Endometrial microvascular endothelial cells (primary cell): ENCODE measurements around the gene NOTUM. TPM values are rescaled to one million over a fixed set of nuclear protein-coding genes. Genes with fewer than 3 reads are reported as not detected.

Experiments
- in situ Hi-C: cut with HindIII; loops from 2 replicates; pipeline ENCODE4 v1.10.0; 2017; ENCODE audit warnings: low sequenced_read_pairs, low pct_unique_long_range_greater_than_20kb; ENCODE audit errors: inconsistent ontology term
- total RNA-seq: library from RNA; depleted of rRNA; stranded (reverse); fragments of >200 nt; gene quantifications from one replicate; pipeline ENCODE4 v1.2.3, GENCODE V29; 2015; ENCODE audit errors: inconsistent ontology term

Gene NOTUM
- not detected for total RNA-seq

DNA sequence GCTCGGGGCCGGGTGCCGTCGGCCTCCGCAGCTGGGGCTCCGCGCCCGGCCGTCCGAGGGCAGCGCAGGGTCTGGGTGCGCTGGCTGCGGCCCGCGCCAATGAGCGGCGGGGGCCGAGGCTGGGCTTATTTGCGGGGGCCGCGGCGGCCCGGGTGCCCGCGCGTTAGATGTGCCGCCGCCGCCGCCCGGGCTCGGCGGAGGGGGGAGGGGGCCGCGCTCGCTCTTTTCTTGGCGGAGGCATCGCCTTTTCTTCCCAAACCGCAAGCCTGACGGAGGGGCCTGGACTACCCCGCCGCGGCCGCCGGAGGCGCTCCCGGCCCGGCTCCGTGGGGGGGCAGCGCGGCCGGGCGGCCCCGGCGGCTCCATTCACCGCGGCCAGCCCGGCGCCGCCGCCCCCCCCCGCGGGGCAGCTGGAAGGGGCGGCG lies at the start of gene NOTUM:
Gene NOTUM, minus strand, starts transcription at position 101 of the 425 bp plus-strand sequence. CDS start 278 bp downstream, outside the sequence.
- in situ Hi-C loops = no loop called here

DNA sequence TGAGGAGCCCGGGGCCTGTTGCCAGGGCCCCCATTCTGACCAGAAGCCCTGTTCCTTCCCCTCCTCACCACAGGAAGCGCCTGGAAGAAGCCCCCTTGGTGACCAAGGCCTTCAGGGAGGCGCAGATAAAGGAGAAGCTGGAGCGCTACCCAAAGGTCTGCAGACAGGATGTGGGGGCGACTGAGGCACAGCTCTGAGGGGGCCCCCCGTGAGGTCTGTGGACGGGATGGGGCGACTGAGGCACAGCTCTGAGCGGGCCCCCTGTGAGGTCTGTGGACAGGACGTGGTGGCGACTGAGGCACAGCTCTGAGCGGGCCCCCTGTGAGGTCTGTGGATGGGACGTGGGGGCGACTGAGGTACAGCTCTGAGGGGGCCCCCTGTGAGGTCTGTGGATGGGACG lies 48.4 kb upstream of the NOTUM start:
- in situ Hi-C loops = no loop called here

DNA sequence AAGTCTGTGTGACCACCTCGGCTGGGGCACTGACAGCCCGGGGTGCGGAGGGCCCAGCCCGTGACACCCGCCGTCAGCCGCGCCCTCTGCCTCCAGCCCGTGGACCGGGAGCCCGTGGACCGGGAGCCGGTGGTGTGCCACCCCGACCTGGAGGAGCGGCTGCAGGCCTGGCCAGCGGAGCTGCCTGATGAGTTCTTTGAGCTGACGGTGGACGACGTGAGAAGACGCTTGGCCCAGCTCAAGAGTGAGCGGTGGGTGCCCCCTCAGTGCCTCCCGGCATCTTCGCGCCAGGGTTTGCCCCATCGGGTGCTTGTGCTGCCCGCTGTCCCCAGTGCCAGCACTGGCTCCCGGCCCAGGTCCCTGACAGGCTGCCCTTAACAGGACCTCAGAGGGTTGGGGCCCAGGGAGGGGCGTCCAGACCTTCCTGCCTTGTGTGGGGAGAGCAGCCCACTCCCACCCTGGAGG lies 48.0 kb upstream of the NOTUM start:
- in situ Hi-C loops = no loop called here

DNA sequence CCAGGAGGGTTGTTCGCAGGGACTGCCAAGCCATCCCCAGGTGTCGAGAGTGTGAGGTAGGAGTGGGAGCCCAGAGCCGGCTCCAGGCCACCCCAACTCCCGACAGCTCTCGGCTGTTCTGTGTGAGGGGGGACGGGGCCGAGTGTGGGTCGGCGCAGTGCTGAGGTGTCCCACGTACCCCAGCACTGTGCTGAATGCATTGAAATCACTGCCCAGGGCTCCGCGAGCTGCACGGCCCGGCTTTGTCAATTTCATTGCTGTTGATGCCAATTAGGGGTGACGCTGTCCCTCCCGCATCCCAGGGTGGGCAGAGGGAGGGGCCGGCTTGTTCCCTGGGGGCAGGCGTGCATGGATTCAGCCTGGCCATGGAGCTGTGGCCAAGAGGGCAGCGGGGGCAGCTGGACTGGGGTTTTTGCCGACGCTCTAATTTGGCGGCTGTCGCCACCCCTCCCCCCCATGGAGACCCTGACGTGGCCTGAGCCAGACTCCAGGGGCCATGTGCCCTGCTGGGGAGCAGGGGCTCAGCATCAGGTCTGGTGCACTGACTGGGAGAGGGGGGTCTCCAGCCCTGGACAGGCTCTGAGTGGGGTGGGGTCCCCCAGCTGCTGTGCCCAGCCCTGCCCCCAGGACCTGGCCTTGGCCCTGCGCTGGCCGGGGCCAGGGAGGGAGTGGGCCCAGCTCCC lies 47.4 kb upstream of the NOTUM start:
- in situ Hi-C loops = no loop called here

DNA sequence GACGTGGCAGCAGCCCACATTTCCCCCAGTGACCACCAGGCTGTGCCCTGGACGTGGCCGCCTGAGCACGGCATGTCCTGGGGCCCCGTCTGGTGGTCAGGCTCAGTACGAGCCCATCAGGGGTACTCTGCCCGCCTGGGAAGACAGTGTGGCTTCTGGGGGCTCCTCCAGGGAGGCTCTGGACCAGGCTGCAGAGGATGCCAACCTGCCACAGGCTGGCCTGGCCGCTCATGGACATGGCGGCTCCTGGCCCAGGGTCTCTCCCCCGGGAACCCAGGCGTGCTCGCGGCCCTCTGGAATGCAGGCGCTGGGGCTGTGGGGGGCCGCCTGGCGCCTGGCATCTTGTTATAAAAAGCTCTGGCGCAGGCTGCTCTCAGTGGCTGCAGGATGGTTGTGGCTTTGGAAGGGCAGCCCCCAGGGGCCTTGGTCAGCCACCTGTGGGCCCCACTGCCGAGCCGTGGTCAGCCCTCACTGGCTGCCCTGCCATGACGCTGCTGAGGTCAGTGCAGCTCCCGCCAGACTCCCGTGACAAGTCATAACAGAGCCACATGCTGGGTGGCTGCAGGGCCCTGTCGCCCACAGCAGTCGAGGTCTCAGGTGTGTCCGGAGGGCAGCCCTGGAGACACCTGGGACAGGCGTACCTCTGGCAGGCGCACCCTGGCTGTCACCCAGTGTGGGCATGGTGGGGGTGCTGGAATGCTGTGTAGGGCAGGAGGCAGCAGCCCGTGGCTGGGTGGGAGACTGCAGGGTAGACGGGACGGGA lies 46.7 kb upstream of the NOTUM start:
- in situ Hi-C loops = no loop called here

DNA sequence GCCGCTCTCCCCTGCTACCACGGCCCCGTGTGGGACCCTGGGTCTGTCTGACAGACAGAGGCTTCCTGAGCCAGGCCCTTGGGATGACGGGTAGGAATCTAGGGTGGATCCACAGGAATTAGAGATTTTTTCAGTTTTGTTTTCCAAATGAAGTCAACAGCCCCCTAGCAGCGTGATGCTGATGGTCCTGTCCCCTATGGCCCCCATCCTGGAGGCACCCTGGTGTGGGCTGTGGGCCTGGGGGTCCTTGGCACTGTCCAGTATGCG lies 46.2 kb upstream of the NOTUM start:
- in situ Hi-C loops = no loop called here

DNA sequence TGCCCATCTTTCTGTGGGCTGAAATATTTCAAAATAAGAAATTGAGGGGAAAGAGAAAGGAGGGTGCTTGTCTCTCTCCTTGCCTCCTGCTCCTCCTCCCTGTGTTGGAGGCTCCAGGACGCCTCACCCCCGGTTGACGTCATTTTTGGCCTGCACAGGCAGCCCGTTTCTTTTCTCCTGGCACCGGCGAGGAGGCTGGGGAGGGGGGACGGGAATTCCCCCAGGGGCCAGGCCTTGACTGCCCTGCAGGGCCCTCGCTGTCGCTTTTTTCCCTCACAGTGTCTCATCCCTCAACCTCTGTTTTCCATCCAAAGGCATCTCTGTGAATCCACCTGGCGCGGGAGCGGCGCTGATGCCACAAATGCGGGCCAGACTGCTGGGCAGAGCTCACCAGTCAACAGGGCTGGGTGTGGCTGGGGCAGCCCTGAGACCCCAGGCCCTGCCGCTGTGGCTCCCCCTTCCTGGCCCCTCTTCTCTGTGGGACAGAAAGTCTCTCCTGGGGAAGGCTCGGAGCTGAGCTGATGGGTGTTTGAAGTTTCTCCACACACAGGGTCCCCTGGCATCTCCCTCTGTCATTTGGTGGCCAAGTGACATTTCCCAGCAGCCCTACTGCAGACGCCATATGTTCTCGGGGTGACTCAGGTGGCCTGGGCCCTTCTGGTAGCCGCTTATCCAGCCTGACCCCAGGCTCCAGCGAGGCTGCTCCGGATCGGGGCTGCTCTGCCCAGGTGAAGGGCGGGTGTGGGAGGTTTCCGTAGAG lies 45.7 kb upstream of the NOTUM start:
- in situ Hi-C loops = no loop called here

DNA sequence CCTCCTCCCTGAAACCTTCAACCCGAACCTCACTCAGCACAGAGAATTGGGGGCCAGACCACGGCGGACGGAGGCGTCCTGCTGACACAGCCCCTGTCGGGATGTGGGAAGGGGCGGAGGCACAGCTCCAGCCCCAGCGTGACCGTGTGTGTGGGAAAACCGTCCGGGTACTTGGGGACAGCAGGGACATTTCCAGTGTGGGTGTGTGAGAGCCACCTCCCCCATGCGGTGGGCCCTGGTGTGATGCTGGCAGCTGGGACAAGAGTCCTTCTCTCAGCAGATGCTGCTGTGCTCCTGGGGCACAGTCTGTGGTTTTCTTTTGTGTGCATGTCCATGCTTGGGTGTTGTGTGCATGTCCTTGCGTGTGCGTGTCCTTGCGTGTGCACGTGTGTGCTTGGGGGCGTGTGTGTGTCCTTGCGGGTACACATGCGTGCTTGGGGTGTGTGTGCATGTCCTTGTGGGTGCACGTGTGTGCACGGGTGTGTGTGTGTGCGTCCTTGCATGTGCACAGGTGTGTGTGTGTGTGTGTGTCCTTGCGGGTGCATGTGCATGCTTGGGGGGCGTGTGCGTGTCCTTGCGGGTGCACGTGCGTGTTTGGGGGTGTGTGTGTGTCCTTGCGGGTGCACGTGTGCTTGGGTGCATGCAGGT lies 44.8 kb upstream of the NOTUM start:
- in situ Hi-C loops = no loop called here

DNA sequence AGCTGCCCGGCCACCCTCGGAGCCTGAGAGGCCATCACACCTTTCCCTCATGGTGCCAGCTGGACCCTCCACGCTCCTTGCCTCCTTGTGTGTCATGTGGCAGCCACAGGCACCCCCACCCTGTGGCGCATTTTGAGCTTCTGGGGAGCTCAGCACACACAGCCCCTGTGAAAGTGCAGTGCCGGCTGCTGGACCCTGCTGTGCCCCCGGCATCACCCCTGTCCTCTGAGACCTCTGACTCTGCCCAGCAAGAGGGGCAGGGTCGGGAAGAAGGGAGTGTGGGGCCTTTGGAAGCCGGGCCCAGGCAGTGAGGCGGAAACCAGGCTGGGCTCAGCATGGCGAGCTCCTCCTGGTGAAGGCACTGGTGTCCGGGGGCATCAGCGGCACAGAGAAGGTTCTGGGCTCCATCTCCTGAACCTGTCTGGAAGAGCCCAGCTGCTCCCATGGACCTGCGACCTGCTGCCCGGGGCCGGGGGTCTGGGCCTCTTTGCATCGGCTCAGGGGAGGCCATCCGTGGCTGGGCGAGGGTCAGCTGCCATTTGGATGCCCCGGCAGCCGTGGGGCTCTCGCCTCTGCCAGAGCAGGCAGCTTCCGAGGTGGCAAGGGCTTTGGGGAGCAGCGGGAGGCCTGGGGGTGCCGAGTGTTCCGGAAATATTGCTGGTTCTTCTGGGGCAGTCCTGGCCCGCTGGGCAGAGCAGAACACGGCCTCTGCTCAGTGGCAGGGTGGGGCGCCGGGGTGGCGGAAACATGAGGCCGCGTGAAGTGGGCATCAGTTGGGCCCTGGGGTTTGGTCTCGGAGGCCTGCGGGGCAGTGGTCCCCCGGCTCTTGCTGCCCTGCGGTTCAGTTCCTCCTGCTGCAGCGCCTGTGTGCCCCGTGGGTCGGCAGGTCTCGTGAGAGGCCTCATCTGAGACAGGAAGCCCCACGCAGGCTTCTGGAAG lies 43.8 kb upstream of the NOTUM start:
- in situ Hi-C loops = no loop called here

DNA sequence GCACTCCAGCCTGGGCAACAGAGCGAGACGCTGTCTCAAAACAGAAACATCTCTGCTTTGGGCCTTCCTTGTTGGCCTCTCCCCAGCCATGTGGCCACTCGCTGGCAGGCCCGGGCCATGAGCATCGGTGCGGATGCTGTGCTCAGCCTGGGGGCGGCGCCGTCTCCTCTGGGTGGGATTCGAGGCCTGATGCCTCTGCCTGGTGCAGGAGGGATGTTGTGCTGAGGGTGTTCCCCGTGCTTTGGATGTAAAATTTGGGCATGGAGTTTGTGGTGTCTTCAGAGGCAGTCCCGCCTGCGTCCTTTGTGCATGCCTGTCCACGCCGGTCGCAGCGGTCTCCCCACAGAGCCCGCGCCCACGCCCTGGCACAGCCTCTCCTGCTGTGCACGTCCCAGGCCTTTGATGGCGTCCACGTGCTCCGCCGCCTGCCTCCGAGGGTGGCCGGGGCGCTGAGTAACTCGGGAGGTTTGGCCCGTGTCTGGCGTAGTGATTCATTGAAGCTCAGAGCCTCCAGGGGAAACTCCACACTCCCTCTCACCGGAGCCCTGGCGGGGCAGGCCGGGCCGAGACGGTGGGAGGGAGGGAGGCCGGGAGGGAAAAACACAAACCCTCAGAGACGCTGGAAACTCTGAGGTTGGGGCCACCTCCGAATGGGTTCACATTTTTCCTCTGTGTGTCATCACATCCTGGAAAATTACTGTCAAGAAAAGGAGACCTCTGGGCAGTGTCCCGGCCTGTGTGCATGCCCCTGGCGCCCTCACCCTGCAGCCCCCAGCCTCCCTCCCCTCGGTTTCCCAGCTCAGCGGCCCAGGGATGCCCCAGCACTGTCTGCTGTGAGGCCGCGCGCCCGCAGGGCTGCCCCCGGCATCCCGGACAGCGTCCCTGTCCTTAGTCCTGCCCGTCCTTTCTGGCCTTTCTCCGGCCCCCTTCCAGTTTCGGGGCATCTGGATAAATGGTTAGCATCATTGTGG lies 42.7 kb upstream of the NOTUM start:
- in situ Hi-C loops = no loop called here

DNA sequence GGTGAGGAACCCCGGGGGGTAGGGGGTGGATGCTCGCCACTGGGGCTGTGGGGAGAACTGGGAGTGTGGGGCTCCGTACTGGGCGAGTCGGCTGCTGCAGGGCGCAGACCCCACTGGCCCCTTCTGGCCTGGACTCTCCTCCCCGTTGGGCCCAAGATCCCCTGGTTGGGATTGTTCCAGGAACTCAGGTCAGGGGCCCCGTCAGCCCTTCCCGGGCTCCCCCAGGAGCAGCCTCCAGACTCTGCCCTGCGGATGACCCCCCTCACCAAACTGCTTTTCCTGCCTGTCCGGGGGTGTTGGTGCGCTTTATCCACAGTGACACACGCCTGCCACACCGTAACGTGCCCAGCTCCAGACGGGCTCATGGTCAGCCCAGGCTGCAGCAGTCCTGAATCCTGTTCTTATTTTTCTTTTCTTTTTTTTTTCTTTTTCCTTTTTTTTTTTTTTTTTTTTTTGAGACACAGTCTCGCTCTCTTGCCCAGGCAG lies 40.6 kb upstream of the NOTUM start:
- in situ Hi-C loops = no loop called here

DNA sequence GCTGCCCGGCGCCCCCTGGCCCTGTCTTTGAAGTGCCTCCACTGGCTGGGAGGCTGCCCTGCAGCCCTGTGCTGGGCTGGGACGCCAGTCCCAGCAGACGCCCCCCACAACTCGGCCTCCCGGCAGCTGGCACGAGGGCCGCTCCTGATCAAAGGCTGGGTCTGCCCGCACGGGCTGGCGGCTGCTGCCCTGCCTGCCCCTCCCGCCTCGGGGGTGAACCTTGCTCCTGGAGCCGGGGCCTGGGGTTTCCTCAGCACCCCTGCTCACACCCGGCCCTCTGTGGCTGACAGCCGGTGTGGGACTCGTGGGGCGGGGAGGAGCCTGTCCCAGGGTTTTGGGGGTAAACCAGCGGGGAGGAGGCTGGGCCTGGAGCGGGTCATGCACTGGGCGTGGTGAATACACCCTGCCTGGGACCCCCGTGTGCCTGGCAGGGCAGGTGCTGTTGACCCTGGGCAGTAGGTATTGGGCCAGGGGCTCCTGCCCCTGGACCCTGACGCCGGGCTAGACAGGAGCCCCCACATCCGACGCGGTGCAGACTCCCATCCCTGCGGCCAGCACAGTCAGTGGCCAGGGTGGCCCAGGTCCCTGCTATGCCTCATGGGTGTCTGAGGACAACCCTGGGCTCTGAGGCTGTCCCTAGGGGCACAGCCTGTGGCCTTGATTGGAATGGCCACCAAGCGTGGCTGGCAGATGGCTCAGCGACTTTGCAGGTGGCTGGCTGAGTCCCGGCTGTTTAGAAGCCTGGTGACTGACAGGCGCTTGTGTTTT lies 40.0 kb upstream of the NOTUM start:
- in situ Hi-C loops = no loop called here

DNA sequence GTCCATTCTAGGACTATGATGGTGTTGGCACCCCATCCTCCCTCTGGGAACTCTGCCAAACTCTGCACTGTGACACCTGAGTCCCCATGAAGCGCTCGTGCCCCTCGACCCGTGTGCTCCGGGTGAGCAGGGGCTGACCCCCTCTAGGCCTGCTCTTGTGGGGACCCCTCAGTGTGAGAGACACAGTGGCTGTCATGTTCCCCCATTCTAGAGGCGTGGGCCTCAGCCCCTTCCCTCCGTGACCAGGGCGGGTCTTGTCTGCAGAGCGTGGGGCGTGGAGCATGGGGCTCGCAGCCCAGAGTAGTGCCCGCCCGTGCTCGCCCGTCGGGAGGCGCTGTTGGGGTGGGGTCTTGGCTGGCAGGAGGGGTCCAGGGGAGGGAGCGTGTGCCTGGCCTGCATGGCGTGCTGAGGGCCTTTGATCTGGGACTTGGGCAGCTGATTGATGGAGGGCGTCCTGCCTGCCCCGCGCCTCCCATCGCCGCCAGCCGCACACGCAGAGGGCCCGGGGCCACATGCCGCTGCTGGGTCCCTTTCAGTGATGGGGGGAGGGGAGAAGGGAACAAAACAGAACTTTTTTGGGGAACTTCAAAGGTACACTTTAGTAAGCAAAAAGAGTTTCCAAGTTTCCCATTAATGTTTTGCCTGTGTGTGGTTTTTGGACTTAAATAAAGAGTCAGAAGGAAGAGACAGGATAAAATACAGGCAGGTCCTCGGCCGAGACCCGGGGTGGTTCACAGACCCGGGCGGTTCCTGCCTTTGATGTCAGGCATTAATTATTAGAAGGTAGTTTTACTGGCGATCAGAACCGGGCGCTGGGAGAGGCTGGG lies 39.2 kb upstream of the NOTUM start:
- in situ Hi-C loops = no loop called here

DNA sequence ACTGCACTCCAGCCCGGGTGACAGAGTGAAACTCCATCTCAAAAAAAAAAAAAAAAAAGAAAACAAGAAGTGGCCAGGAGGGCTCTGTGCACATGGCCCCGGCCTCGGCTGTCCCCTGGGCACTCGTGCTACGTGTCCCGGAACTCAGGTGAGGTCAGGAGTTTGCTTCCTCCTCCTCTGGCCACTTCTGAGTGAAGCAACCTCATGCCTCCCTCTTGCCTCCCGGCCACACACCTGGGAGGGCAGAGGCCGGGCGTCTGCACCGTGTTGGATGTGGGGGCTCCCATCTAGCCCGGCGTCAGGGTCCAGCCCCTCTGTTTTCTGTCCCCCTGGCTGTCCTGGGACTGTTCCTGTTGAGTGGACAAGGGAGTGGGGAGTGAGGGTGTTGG lies 38.6 kb upstream of the NOTUM start:
- in situ Hi-C loops = no loop called here

DNA sequence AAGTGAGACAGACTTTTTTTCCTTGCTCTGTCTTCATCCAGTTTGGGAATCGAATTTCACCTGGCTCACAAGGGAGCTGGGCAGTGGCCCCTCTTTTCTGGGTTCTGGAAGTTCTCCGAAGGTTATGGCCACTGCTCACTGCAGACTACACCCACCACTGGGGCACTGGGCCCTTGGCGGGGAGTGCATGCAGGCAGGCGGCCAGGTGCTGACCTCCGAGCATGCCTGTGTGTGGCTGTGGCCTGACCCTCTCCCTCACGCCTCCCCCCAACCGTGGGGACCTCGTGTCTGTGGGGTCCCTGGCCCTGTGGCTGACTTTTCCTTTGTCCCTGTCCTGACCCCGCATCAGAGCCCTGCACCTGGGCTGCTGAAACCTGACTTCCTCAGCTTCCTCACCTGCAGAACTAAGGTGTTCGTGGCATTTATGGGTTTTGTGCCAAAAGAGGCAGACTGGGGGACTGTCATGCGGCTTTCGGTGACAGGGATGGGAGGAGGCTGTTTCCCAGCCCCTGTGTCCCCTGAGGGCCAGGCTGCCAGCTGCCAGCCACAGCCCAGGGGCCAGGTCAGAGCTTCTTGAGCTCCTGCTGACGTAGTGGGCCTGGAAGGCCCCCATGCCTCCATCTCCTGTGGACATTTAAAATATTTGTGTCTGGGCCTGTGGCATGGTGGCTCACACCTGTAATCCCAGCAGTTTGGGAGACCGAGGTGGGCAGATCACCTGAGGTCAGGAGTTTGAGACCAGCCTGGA lies 37.9 kb upstream of the NOTUM start:
- in situ Hi-C loops = no loop called here
